ENCODE measurements around the gene CNGB1.

CNGB1 gene

GRCh38 chr16:57970319-57970718 lies 609 bp downstream of the CNGB1 start:
- no peak for DNase-seq

- no peak for DNase-seq
Measured at GRCh38 chr16:57969451-57970123, 1.3 kb downstream of the CNGB1 start.

- no peak for DNase-seq
Measured at GRCh38 chr16:57967916-57968315, 3.0 kb downstream of the CNGB1 start.

- DNase-seq: no peak
Measured at GRCh38 chr16:57966986-57967385, 3.9 kb downstream of the CNGB1 start.

- DNase-seq: no peak
Measured at GRCh38 chr16:57966204-57966771, 4.6 kb downstream of the CNGB1 start.

- DNase-seq: no peak
Measured at GRCh38 chr16:57964157-57964700, 6.7 kb downstream of the CNGB1 start.

GRCh38 chr16:57962756-57963155 lies 8.2 kb downstream of the CNGB1 start:
- no peak for DNase-seq

GRCh38 chr16:57962046-57962445 lies 8.9 kb downstream of the CNGB1 start:
- no peak for DNase-seq

GRCh38 chr16:57961538-57961937 lies 9.4 kb downstream of the CNGB1 start:
- DNase-seq: no peak

GRCh38 chr16:57960826-57961472 lies 10.0 kb downstream of the CNGB1 start:
- DNase-seq: no peak

- no peak for DNase-seq
Measured at GRCh38 chr16:57960310-57960709, 10.6 kb downstream of the CNGB1 start.

- no peak for DNase-seq
Measured at GRCh38 chr16:57959804-57960203, 11.1 kb downstream of the CNGB1 start.

- DNase-seq: no peak
Measured at GRCh38 chr16:57959121-57959520, 11.8 kb downstream of the CNGB1 start.

- no peak for DNase-seq
Measured at GRCh38 chr16:57958544-57958943, 12.4 kb downstream of the CNGB1 start.

GRCh38 chr16:57957673-57958392 lies 13.1 kb downstream of the CNGB1 start:
- no peak for DNase-seq

GRCh38 chr16:57956924-57957672 lies 13.8 kb downstream of the CNGB1 start:
- DNase-seq: no peak

GRCh38 chr16:57956270-57956808 lies 14.6 kb downstream of the CNGB1 start:
- DNase-seq: no peak

GRCh38 chr16:57955572-57956188 lies 15.2 kb downstream of the CNGB1 start:
- DNase-seq: no peak

- DNase-seq: no peak
Measured at GRCh38 chr16:57953857-57954256, 17.1 kb downstream of the CNGB1 start.

GRCh38 chr16:57952909-57953308 lies 18.0 kb downstream of the CNGB1 start:
- no peak for DNase-seq

GRCh38 chr16:57951204-57951960 lies 19.5 kb downstream of the CNGB1 start:
- no peak for DNase-seq
